Measurements from ENCODE around the gene PLK1. TPM values are rescaled to one million over a fixed set of nuclear protein-coding genes. Genes with fewer than 3 reads are reported as not detected.

Gene PLK1
- total and polyA plus RNA-seq, 2 of the 4 experiments (the other 2 are of a cell fraction) = 19.4 to 59.0 TPM

DNA sequence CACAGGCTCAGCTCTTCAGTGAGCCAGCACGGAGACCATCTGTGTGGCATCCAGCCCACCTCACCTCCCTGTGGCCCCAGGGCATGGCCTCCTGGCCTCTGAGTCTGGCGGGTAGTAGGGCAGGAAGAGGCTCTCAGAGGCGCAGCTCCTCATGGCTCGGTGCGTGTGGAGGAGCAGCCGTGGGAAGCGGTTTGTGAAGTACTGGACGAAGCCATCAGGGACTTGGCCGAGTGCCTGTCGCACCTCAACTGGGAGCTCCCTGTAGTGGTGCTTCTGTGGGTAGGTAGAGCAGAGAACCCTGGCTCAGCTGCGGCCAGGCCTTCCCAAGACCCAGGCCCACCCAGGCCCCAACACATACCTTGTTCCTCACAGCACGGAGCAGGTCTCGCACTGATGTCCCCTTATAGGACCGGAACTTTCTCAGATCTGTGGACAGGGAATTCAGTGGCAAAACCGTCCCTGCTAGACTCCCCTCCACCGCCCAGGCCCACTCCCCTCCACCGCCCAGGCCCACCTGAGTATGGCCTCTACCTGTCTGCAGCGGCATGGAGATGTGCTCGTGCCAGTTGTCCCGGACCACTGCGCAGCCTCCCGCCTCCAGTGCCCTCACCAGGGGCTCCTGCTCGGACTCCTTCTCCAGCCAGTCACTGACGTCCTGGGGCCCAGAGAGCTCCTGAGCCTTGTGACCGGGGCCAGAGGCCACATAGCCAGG, 12.2 kb downstream of the PLK1 start:
- Histone ChIP-seq H3K9me1 (ENCODE audit: insufficient read depth, low read length) (peaks cover 4% of the 10 kb centered on the region; the same call in 1 of the 2 replicates), H3K4ac (ENCODE audit: low read depth, low read length) (no peak overlapping the region), H3K4me3 (ENCODE audit: insufficient read depth, low read depth, low read length) (no peak overlapping the region), H3K27ac (ENCODE audit: insufficient read depth, low read length) (no peak overlapping the region), H2AK5ac (ENCODE audit: low read depth, low read length) (no peak overlapping the region), H3K9me3 (ENCODE audit: control insufficient read depth, insufficient read depth, low read length) (no peaks in the 10 kb centered on the region), H2BK5ac (ENCODE audit: low read depth, low read length, poor library complexity, severe bottlenecking) (no peak overlapping the region), H2AFZ (replicated peaks; ENCODE audit: low read length, poor library complexity) (no peak overlapping the region), H3K56ac (ENCODE audit: extremely low read depth, insufficient read depth, low read length) (no peak overlapping the region), H3K23ac (ENCODE audit: low read depth, low read length) (no peak overlapping the region), H3K79me1 (ENCODE audit: low read depth in 1 of 2, low read length in 2 of 2) (peaks cover 13 to 23% of the 10 kb centered on the region in 2 experiments; a peak in 3 of 4 replicates), H4K20me1 (ENCODE audit: insufficient read depth, low read length) (no peaks in the 10 kb centered on the region), H3K14ac (replicated peaks; ENCODE audit: low read depth, low read length) (no peak overlapping the region), H2BK120ac (ENCODE audit: low read depth, low read length) (no peak overlapping the region), H2BK20ac (ENCODE audit: low read depth, low read length) (no peak overlapping the region), H4K8ac (ENCODE audit: low read depth in 2 of 2, low read length in 2 of 2) (no peak overlapping the region), H3K36me3 (ENCODE audit: control insufficient read depth, insufficient read depth, low read length) (peaks cover 43% of the 10 kb centered on the region), H3K4me1 (ENCODE audit: control insufficient read depth, insufficient read depth, low read length) (peaks cover 9% of the 10 kb centered on the region), H3K27me3 (ENCODE audit: control insufficient read depth, insufficient read depth, low read length) (no peaks in the 10 kb centered on the region), H4K91ac (ENCODE audit: insufficient read depth, low read depth, low read length) (no peak overlapping the region), H3K4me2 (ENCODE audit: low read depth, low read length) (no peak overlapping the region), H2AK9ac (replicated peaks; ENCODE audit: low read depth, low read length, poor library complexity) (no peak overlapping the region), H3K9ac (ENCODE audit: low read depth, low read length) (no peak overlapping the region), H3K18ac (ENCODE audit: low read depth, low read length) (no peak overlapping the region), H2BK15ac (ENCODE audit: low read depth, low read length) (no peak overlapping the region), H4K5ac (ENCODE audit: low read depth, low read length) (no peak overlapping the region)
- in situ Hi-C loops (cut with MboI; ENCODE audit: low sequenced_read_pairs) (loop anchor here (25.0 kb wide), 1 partner anchor 821 kb away; no protein-coding TSS in a partner anchor), dilution Hi-C loops (cut with HindIII; ENCODE audit: low sequenced_read_pairs, unreplicated experiment) (no loop called here), intact Hi-C loops (cut with micrococcal nuclease) (no loop called here)
- ChIA-PET CTCF (interaction anchor here (0.7 to 1.1 kb wide), 2 partner anchors 9 to 351 kb away, joined by 3 read pairs; no protein-coding TSS in a partner anchor), POLR2A (ENCODE audit: unreplicated experiment) (no interaction called here)
- DNase-seq (no peak), ATAC-seq (ENCODE audit: low read depth) (no peak)
- BruUV-seq (replicated peaks) = no TSS peak
- no peak for TF ChIP-seq SMC3 (IDR thresholded peaks at IDR 0.05; ENCODE audit: low read depth, low read length)
- no peak for TF ChIP-seq POLR2A (IDR thresholded peaks at IDR 0.05; ENCODE audit: low read depth, low read length)
- TF ChIP-seq MAZ (IDR thresholded peaks at IDR 0.05; ENCODE audit: borderline replicate concordance, low read depth, low read length) = no peak
- TF ChIP-seq BHLHE40 (IDR thresholded peaks at IDR 0.05; ENCODE audit: low read depth, low read length) = no peak
- no peak for TF ChIP-seq ELK1 (IDR thresholded peaks at IDR 0.05; ENCODE audit: borderline replicate concordance, low read depth, low read length)
- TF ChIP-seq MXI1 (IDR thresholded peaks at IDR 0.05; ENCODE audit: borderline replicate concordance, low read depth, low read length) = no peak
- no peak for TF ChIP-seq NFE2L2 (IDR thresholded peaks at IDR 0.05; ENCODE audit: low read depth, low read length)
- no peak for TF ChIP-seq RFX5 (IDR thresholded peaks at IDR 0.05; ENCODE audit: low read depth, low read length)
- TF ChIP-seq RCOR1 (IDR thresholded peaks at IDR 0.05; ENCODE audit: insufficient replicate concordance, low read length) = no peak
- no peak for TF ChIP-seq MAFK (IDR thresholded peaks at IDR 0.05; ENCODE audit: low read depth, low read length)
- no peak for TF ChIP-seq FOS (IDR thresholded peaks at IDR 0.05; ENCODE audit: low read depth, low read length)
- no peak for TF ChIP-seq RAD21 (IDR thresholded peaks at IDR 0.05; ENCODE audit: low read length)
- TF ChIP-seq, protein P1, sequence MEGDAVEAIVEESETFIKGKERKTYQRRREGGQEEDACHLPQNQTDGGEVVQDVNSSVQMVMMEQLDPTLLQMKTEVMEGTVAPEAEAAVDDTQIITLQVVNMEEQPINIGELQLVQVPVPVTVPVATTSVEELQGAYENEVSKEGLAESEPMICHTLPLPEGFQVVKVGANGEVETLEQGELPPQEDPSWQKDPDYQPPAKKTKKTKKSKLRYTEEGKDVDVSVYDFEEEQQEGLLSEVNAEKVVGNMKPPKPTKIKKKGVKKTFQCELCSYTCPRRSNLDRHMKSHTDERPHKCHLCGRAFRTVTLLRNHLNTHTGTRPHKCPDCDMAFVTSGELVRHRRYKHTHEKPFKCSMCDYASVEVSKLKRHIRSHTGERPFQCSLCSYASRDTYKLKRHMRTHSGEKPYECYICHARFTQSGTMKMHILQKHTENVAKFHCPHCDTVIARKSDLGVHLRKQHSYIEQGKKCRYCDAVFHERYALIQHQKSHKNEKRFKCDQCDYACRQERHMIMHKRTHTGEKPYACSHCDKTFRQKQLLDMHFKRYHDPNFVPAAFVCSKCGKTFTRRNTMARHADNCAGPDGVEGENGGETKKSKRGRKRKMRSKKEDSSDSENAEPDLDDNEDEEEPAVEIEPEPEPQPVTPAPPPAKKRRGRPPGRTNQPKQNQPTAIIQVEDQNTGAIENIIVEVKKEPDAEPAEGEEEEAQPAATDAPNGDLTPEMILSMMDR (conservative IDR thresholded peaks at IDR 0.05; ENCODE audit: low read depth, low read length) = no peak
- TF ChIP-seq CEBPB (IDR thresholded peaks at IDR 0.05; ENCODE audit: low read depth, low read length) = no peak
- WGBS, 2 experiments (ENCODE audit: extremely low coverage in 2 of 2, insufficient read length in 1 of 2) = 96% methylated on average over 10 of the region's 25 CpGs; no CpG with 5 or more reads in 1 of the 2 experiments

Measured in IMR-90 (cell line).